HG03575 (cell line): ENCODE data around the gene RNU6-9.
"Not testable (repeated sequence)": the region's sequence is repeated elsewhere in the genome, so short reads cannot be mapped to it uniquely, and the experiment has no call there.

Experiments used
- ATAC-seq: cut with Tn5 transposase; IDR thresholded peaks from one replicate; pipeline ENCODE4 v1.9.1; 2021; ENCODE audit not compliant: unreplicated experiment, insufficient number of reproducible peaks, low FRiP score; ENCODE audit errors: extremely low read depth

RNU6-9 gene

GRCh38 chr19:892894-893689 is at the start of gene RNU6-9, which contains the start of gene MED16:
Gene RNU6-9 (plus strand): TSS chr19:893484.
Gene MED16 (minus strand): TSS chr19:893187. CDS start chr19:891131, 2,056 bp downstream.
- ATAC-seq, result peak; percentile 44

GRCh38 chr19:843836-844545 is 49.3 kb upstream of the RNU6-9 start:
- no peak for ATAC-seq

- no peak for ATAC-seq
Observed at GRCh38 chr19:844546-844971, 48.7 kb upstream of the RNU6-9 start.

- ATAC-seq, result no peak
Observed at GRCh38 chr19:845707-846521, 47.4 kb upstream of the RNU6-9 start.

GRCh38 chr19:848386-848921 is 44.8 kb upstream of the RNU6-9 start:
- no peak for ATAC-seq

GRCh38 chr19:849195-849594 is 44.1 kb upstream of the RNU6-9 start:
- not testable (repeated sequence) for ATAC-seq

GRCh38 chr19:850221-850978 is 42.9 kb upstream of the RNU6-9 start:
- no peak for ATAC-seq

GRCh38 chr19:850979-851335 is 42.3 kb upstream of the RNU6-9 start:
- no peak for ATAC-seq

- no peak for ATAC-seq
Observed at GRCh38 chr19:852136-853013, 40.9 kb upstream of the RNU6-9 start, which contains the start of gene ELANE. Gene ELANE (plus strand): TSS chr19:852303. CDS start chr19:852329, 26 bp downstream.

- no peak for ATAC-seq
Observed at GRCh38 chr19:853014-853585, 40.2 kb upstream of the RNU6-9 start.

GRCh38 chr19:853614-854220 is 39.6 kb upstream of the RNU6-9 start:
- not testable (repeated sequence) for ATAC-seq

- no peak for ATAC-seq
Observed at GRCh38 chr19:854549-854948, 38.7 kb upstream of the RNU6-9 start.

GRCh38 chr19:855142-855541 is 38.1 kb upstream of the RNU6-9 start:
- ATAC-seq, result no peak

GRCh38 chr19:855566-856120 is 37.6 kb upstream of the RNU6-9 start:
- no peak for ATAC-seq

GRCh38 chr19:858284-858683 is 35.0 kb upstream of the RNU6-9 start:
- ATAC-seq, result no peak
